ENCODE data around the gene ADRA2C. TPM values are rescaled to one million over a fixed set of nuclear protein-coding genes. Genes with fewer than 3 reads are reported as not detected.

The ADRA2C gene
- total and polyA plus RNA-seq, 2 of the 13 experiments (the other 11 are each of a cell fraction or from before 2014, with no cell fraction given), result 15.4 to 69.7 TPM

- TF ChIP-seq TBL1XR1 (IDR thresholded peaks at IDR 0.05; ENCODE audit: borderline replicate concordance, low read length, partially characterized antibody) (peak; percentile 63), NCOA2 (CRISPR knock-in tag; IDR thresholded peaks at IDR 0.05) (peak; percentile 92), NFRKB (IDR thresholded peaks at IDR 0.05) (no peak), ZSCAN20 (CRISPR knock-in tag; IDR thresholded peaks at IDR 0.05; ENCODE audit: borderline replicate concordance) (0 out of 2 replicates have a peak, but pooled peaks have one; percentile 61), DZIP1 (CRISPR knock-in tag; IDR thresholded peaks at IDR 0.05) (peak; percentile 88; the same call in 1 of the 2 replicates), ZNF607 (CRISPR knock-in tag; IDR thresholded peaks at IDR 0.05; ENCODE audit: borderline replicate concordance) (peak; percentile 61; the same call in 1 of the 2 replicates), NFYB (CRISPR knock-in tag; IDR thresholded peaks at IDR 0.05) (no peak), SALL2 (CRISPR knock-in tag; IDR thresholded peaks at IDR 0.05) (peak; percentile 25; the same call in 1 of the 2 replicates), ATF1 (CRISPR knock-in tag; IDR thresholded peaks at IDR 0.05) (peak; percentile 54), ZBTB10 (CRISPR knock-in tag; IDR thresholded peaks at IDR 0.05; ENCODE audit: borderline replicate concordance) (peak; percentile 97), FOXP1 (IDR thresholded peaks at IDR 0.05) (0 out of 2 replicates have a peak, but pooled peaks have one; percentile 20), FOXP1 (CRISPR knock-in tag; IDR thresholded peaks at IDR 0.05) (peak; percentile 64), GATA4 (IDR thresholded peaks at IDR 0.05; ENCODE audit: borderline replicate concordance, low read depth) (no peak; the same call in 1 of the 2 replicates), KDM2A (CRISPR knock-in tag; IDR thresholded peaks at IDR 0.05; ENCODE audit: borderline replicate concordance, low read depth) (peak; percentile 64; the same call in 1 of the 2 replicates), IRX3 (CRISPR knock-in tag; IDR thresholded peaks at IDR 0.05; ENCODE audit: borderline replicate concordance, low read depth) (peak; percentile 94; the same call in 1 of the 2 replicates), ZNF777 (CRISPR knock-in tag; IDR thresholded peaks at IDR 0.05) (peak; percentile 50; the same call in 1 of the 2 replicates), ZNF354B (CRISPR knock-in tag; IDR thresholded peaks at IDR 0.05) (no peak)
- TF ChIP-seq, protein P1, sequence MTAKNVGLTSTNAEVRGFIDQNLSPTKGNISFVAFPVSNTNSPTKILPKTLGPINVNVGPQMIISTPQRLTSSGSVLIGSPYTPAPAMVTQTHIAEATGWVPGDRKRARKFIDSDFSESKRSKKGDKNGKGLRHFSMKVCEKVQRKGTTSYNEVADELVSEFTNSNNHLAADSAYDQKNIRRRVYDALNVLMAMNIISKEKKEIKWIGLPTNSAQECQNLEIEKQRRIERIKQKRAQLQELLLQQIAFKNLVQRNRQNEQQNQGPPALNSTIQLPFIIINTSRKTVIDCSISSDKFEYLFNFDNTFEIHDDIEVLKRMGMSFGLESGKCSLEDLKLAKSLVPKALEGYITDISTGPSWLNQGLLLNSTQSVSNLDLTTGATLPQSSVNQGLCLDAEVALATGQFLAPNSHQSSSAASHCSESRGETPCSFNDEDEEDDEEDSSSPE (CRISPR knock-in tag; IDR thresholded peaks at IDR 0.05), result peak; percentile 84
- TF ChIP-seq, protein P2, sequence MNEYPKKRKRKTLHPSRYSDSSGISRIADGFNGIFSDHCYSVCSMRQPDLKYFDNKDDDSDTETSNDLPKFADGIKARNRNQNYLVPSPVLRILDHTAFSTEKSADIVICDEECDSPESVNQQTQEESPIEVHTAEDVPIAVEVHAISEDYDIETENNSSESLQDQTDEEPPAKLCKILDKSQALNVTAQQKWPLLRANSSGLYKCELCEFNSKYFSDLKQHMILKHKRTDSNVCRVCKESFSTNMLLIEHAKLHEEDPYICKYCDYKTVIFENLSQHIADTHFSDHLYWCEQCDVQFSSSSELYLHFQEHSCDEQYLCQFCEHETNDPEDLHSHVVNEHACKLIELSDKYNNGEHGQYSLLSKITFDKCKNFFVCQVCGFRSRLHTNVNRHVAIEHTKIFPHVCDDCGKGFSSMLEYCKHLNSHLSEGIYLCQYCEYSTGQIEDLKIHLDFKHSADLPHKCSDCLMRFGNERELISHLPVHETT (CRISPR knock-in tag; conservative IDR thresholded peaks at IDR 0.05), result 0 out of 2 replicates have a peak, but pooled peaks have one; percentile 74
- TF ChIP-seq, protein P3, sequence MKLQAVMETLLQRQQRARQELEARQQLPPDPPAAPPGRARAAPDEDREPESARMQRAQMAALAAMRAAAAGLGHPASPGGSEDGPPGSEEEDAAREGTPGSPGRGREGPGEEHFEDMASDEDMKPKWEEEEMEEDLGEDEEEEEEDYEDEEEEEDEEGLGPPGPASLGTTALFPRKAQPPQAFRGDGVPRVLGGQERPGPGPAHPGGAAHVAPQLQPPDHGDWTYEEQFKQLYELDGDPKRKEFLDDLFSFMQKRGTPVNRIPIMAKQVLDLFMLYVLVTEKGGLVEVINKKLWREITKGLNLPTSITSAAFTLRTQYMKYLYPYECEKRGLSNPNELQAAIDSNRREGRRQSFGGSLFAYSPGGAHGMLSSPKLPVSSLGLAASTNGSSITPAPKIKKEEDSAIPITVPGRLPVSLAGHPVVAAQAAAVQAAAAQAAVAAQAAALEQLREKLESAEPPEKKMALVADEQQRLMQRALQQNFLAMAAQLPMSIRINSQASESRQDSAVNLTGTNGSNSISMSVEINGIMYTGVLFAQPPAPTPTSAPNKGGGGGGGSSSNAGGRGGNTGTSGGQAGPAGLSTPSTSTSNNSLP (IDR thresholded peaks at IDR 0.05; ENCODE audit: low read depth, low read length), result no peak
Observed at GRCh38 chr4:3784454-3785291, 18.5 kb downstream of the ADRA2C start (continued).

All from HepG2 (cell line).